Measurements from ENCODE around the gene AP2A2. TPM values are rescaled to one million over a fixed set of nuclear protein-coding genes. Genes with fewer than 3 reads are reported as not detected.
"Not testable (repeated sequence)": the region's sequence is repeated elsewhere in the genome, so short reads cannot be mapped to it uniquely, and the experiment has no call there.

The AP2A2 gene
- total RNA-seq, 1 donor from 2014 or later, result 89.1 TPM

DNA sequence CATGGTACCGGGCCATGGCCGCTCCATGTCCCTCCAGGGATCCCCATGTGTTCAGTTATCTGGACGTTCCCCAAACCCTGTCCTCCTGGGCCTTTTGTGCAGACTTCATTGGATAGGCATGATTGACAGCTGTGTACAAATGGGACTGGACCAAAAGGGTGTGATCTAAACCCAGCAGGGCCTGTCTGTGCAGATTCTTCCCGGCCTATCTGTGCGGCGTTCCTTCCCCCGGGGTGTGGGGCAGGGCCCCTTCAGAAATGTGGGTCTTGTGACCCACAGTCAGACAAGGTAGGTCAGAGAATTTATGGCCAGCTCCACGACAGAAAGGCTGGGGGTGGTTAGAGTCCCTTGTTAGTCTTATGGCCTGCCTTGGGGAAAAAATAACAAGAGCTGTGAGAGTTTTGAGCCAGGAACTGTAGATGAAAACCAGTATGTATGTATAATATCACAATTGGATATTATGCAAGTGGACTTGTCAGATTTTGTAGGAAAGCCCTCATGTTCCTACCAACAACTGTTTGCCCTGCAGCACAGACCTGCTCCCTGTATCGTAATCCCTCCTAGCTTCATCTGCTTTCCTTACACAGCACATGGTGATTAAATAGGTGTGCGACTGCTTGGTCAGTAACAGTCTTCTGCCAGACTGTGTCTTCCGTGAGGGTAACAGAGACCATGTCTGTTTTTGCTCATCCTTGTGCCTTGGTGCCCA lies 31.7 kb downstream of the AP2A2 start:
- no peak for DNase-seq (ENCODE audit: low spot score in 2 of 2, unreplicated experiment in 2 of 2)
- Mint-ChIP-seq H3K27me3 (ENCODE audit: low read depth) (no peaks in the 10 kb centered on the region), H3K4me1 (peaks cover 56% of the 10 kb centered on the region), H3K36me3 (peaks cover 10% of the 10 kb centered on the region), H3K4me3 (no peak overlapping the region), H3K27ac (peak overlapping the region; percentile 32), H3K9me3 (no peaks in the 10 kb centered on the region)
- TF ChIP-seq, protein P1, sequence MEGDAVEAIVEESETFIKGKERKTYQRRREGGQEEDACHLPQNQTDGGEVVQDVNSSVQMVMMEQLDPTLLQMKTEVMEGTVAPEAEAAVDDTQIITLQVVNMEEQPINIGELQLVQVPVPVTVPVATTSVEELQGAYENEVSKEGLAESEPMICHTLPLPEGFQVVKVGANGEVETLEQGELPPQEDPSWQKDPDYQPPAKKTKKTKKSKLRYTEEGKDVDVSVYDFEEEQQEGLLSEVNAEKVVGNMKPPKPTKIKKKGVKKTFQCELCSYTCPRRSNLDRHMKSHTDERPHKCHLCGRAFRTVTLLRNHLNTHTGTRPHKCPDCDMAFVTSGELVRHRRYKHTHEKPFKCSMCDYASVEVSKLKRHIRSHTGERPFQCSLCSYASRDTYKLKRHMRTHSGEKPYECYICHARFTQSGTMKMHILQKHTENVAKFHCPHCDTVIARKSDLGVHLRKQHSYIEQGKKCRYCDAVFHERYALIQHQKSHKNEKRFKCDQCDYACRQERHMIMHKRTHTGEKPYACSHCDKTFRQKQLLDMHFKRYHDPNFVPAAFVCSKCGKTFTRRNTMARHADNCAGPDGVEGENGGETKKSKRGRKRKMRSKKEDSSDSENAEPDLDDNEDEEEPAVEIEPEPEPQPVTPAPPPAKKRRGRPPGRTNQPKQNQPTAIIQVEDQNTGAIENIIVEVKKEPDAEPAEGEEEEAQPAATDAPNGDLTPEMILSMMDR (IDR thresholded peaks at IDR 0.05; ENCODE audit: unreplicated experiment), result no peak

DNA sequence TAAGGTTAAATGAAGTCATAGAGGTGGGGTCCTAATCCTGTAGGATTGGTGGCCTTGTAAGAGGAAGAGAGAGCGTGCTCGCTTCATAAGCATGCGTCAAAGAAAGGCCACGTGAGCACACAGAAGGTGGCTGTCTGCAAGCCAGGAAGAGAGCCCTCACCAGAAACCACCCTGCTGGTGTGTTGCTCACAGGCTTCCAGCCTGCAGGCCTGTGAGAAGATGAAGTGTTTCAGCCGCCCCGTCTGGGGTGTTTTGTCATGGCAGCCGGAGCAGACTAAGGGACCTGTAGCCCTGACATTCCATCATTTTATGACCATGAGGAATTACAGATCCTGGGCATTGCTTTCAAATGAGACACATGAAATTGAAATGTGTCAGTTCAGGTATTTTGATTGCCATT lies 32.4 kb downstream of the AP2A2 start:
- no peaks in the 10 kb centered on the region for H3K27me3 Mint-ChIP-seq (ENCODE audit: low read depth)
- H3K36me3 Mint-ChIP-seq, result peaks cover 13% of the 10 kb centered on the region
- peaks cover 48% of the 10 kb centered on the region for H3K4me1 Mint-ChIP-seq
- H3K4me3 Mint-ChIP-seq, result no peak overlapping the region
- peak overlapping the region; percentile 32 for H3K27ac Mint-ChIP-seq
- H3K9me3 Mint-ChIP-seq, result no peaks in the 10 kb centered on the region
- TF ChIP-seq, protein P1 (IDR thresholded peaks at IDR 0.05; ENCODE audit: unreplicated experiment), result no peak
- no peak for DNase-seq (ENCODE audit: low spot score in 2 of 2, unreplicated experiment in 2 of 2)

DNA sequence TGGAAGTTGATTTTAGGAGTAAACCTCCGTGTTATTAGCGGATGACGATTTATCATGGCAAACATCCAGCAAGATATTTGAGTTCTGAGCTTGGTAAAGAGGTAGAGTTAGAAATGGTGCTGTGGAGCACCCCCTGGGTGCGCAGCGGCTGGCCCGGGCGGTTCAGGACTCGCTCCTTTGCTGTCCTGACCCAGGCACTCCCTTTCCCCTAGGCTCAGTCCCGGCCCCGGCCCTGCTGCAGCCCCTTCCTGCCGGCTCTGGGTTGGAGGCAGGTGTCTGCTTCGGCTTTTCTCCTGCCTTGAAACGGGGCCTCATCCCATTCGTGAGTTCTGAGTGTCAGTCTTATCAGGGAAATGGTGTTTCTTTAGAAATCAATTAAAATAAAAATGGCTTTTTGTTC lies 33.4 kb downstream of the AP2A2 start:
- peaks cover 20% of the 10 kb centered on the region for H3K36me3 Mint-ChIP-seq
- no peaks in the 10 kb centered on the region for H3K27me3 Mint-ChIP-seq (ENCODE audit: low read depth)
- H3K4me1 Mint-ChIP-seq, result peaks cover 48% of the 10 kb centered on the region
- TF ChIP-seq, protein P1 (IDR thresholded peaks at IDR 0.05; ENCODE audit: unreplicated experiment), result no peak
- peak overlapping the region; percentile 32 for H3K27ac Mint-ChIP-seq
- no peaks in the 10 kb centered on the region for H3K9me3 Mint-ChIP-seq
- H3K4me3 Mint-ChIP-seq, result no peak overlapping the region
- DNase-seq (ENCODE audit: low spot score in 2 of 2, unreplicated experiment in 2 of 2), result no peak

DNA sequence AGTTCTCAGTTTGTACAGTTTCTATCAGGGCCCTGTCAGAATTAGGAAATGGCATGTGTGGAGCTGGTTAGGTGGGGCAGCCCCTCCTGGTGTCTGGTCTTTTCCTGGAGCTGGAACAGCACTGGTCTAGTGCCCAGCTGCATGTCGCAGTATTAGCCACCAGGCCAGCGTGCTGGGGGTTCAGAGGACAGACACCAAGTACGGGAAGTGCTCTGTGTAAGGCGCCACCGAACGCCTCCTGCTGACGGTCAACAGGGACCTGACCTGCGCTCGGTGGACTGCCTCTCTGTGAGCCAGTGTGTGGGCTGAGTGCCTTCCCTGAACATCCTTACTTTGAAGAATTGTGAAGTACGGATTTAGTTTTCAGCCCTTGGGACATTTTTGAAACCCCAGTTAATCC lies 33.9 kb downstream of the AP2A2 start:
- peaks cover 43% of the 10 kb centered on the region for H3K4me1 Mint-ChIP-seq
- H3K27me3 Mint-ChIP-seq (ENCODE audit: low read depth), result no peaks in the 10 kb centered on the region
- TF ChIP-seq, protein P1 (IDR thresholded peaks at IDR 0.05; ENCODE audit: unreplicated experiment), result no peak
- no peak for DNase-seq (ENCODE audit: low spot score in 2 of 2, unreplicated experiment in 2 of 2)
- no peak overlapping the region for H3K27ac Mint-ChIP-seq
- H3K9me3 Mint-ChIP-seq, result no peaks in the 10 kb centered on the region
- H3K36me3 Mint-ChIP-seq, result peaks cover 26% of the 10 kb centered on the region
- no peak overlapping the region for H3K4me3 Mint-ChIP-seq

DNA sequence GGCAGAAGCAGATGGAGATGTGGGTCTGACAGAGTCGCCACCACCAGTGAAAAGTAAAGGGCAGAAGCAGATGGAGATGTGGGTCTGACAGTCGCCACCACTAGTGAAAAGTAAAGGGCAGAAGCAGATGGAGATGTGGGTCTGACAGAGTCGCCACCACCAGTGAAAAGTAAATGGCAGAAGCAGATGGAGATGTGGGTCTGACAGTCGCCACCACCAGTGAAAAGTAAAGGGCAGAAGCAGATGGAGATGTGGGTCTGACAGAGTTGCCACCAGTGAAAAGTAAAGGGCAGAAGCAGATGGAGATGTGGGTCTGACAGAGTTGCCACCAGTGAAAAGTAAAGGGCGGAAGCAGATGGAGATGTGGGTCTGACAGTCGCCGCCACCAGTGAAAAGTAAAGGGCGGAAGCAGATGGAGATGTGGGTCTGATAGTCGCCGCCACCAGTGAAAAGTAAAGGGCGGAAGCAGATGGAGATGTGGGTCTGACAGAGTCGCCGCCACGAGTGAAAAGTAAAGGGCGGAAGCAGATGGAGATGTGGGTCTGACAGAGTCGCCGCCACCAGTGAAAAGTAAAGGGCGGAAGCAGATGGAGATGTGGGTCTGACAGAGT lies 35.7 kb downstream of the AP2A2 start:
- H3K27ac Mint-ChIP-seq; H3K4me3 Mint-ChIP-seq; DNase-seq (ENCODE audit: low spot score in 2 of 2, unreplicated experiment in 2 of 2); H3K27me3 Mint-ChIP-seq (ENCODE audit: low read depth); H3K9me3 Mint-ChIP-seq: not testable (repeated sequence)
- Mint-ChIP-seq H3K36me3 (peaks cover 32% of the 10 kb centered on the region), H3K4me1 (peaks cover 28% of the 10 kb centered on the region)

DNA sequence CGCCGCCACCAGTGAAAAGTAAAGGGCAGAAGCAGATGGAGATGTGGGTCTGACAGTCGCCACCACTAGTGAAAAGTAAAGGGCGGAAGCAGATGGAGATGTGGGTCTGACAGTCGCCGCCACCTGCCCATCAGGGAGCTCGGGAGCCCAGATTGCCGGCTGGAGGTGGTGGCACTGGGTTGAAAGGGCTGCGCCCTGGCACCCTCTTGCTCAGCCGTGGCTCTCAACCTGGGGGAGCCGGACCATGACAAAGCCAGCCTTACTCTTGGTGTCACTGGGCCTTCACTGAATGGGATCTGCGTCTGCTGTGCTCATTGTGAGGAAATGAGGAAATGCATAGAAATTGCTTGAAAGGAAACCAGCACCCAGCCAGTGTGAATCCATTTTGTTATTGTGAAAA lies 36.3 kb downstream of the AP2A2 start:
- H3K36me3 Mint-ChIP-seq, result peaks cover 32% of the 10 kb centered on the region
- H3K4me1 Mint-ChIP-seq, result peaks cover 23% of the 10 kb centered on the region
- H3K4me3 Mint-ChIP-seq, result no peak overlapping the region
- no peak for DNase-seq (ENCODE audit: low spot score in 2 of 2, unreplicated experiment in 2 of 2)
- TF ChIP-seq, protein P1 (IDR thresholded peaks at IDR 0.05; ENCODE audit: unreplicated experiment), result no peak
- no peaks in the 10 kb centered on the region for H3K9me3 Mint-ChIP-seq
- H3K27me3 Mint-ChIP-seq (ENCODE audit: low read depth), result no peaks in the 10 kb centered on the region
- H3K27ac Mint-ChIP-seq, result no peak overlapping the region
